SK-N-SH (cell line): ENCODE data around the gene BCR. TPM values are rescaled to one million over a fixed set of nuclear protein-coding genes. Genes with fewer than 3 reads are reported as not detected.

Experiments
- CTCF ChIA-PET: fragments of 300-600, 350-600 bp; formaldehyde crosslinking; extraction: SDS; loops from one replicate; lab custom pipeline; 2021; lab: Yijun Ruan, JAX
- POLR2A ChIA-PET: fragments of 350-600 bp; sonication (Branson Sonifier 250); formaldehyde crosslinking; extraction: SDS; loops from one replicate; lab custom pipeline; 2020; ENCODE audit warnings: antibody characterized with exemption, inconsistent platforms; lab: Yijun Ruan, JAX
- DNase-seq: peaks from one replicate; pipeline ENCODE4 v3.0.0; 2012
- H2AFZ ChIP-seq: fragments of 200-600 bp; sonication (generic); 2 replicates; pipeline ENCODE4 v1.8.1; 2016; ENCODE audit warnings: antibody characterized with exemption, mild to moderate bottlenecking, low read depth
- H3F3A ChIP-seq: fragments of 200-600 bp; sonication (generic); replicated peaks from 2 replicates; pipeline ENCODE3; 2016; ENCODE audit warnings: antibody characterized with exemption, mild to moderate bottlenecking; ENCODE audit not compliant: insufficient read depth
- H3K27ac ChIP-seq, 2 experiments: fragments of 200-500 bp in 1 of 2; fragments of 200-600 bp in 1 of 2; sonication (Bioruptor generic) in 1 of 2; sonication (generic), shearing (Covaris generic) in 1 of 2; 2 replicates each; pipeline versions ENCODE4 v1.5.1 to v1.6.1; 2014 to 2016; ENCODE audit warnings: low read depth in 2 of 2, inconsistent platforms in 1 of 2, low read length in 1 of 2, mild to moderate bottlenecking in 1 of 2, mixed read lengths in 1 of 2
- H3K27me3 ChIP-seq: fragments of 200-600 bp; sonication (generic), shearing (Covaris generic); 2 replicates; pipeline ENCODE4 v1.6.1; 2016; ENCODE audit warnings: mixed run types; ENCODE audit not compliant: insufficient read depth
- H3K36me3 ChIP-seq, 2 experiments: fragments of 200-500 bp in 1 of 2; fragments of 200-600 bp in 1 of 2; sonication (Bioruptor generic) in 1 of 2; sonication (generic) in 1 of 2; replicated peaks in 1 of 2; 2 replicates each; pipeline versions ENCODE3 to v1.5.1; 2014 to 2016; ENCODE audit warnings: low read length in 1 of 2, mild to moderate bottlenecking in 1 of 2; ENCODE audit not compliant: insufficient read depth in 2 of 2, control insufficient read depth in 1 of 2
- H3K4me1 ChIP-seq, 2 experiments: fragments of 200-500 bp in 1 of 2; fragments of 200-600 bp in 1 of 2; sonication (Bioruptor generic) in 1 of 2; sonication (generic), shearing (Covaris generic) in 1 of 2; 2 replicates each; pipeline versions ENCODE4 v1.5.1 to v1.6.1; 2014 to 2016; ENCODE audit warnings: low read depth in 1 of 2, low read length in 1 of 2, mixed run types in 1 of 2; ENCODE audit not compliant: insufficient read depth in 2 of 2, control insufficient read depth in 1 of 2
- H3K4me2 ChIP-seq: fragments of 200-600 bp; sonication (generic), shearing (Covaris generic); 2 replicates; pipeline ENCODE4 v1.6.1; 2017; ENCODE audit warnings: mixed run types
- H3K4me3 ChIP-seq, 2 experiments: fragments of 200-500 bp in 1 of 2; fragments of 200-600 bp in 1 of 2; sonication (Bioruptor generic) in 1 of 2; sonication (generic), shearing (Covaris generic) in 1 of 2; 2 replicates each; pipeline versions ENCODE4 v1.5.1 to v1.8.1; 2014 to 2016; ENCODE audit warnings: low read depth in 2 of 2, inconsistent platforms in 1 of 2, low read length in 1 of 2, mild to moderate bottlenecking in 1 of 2, mixed read lengths in 1 of 2, moderate library complexity in 1 of 2
- H3K79me2 ChIP-seq: fragments of 200-600 bp; sonication (generic); 2 replicates; pipeline ENCODE4 v1.8.1; 2017; ENCODE audit warnings: mild to moderate bottlenecking; ENCODE audit not compliant: insufficient read depth
- H3K9ac ChIP-seq: fragments of 200-600 bp; sonication (generic); 2 replicates; pipeline ENCODE4 v1.6.1; 2017; ENCODE audit warnings: mixed run types
- H3K9me2 ChIP-seq: fragments of 200-600 bp; sonication (generic); 2 replicates; pipeline ENCODE4 v1.6.1; 2017; ENCODE audit warnings: mixed run types
- H3K9me3 ChIP-seq: fragments of 200-600 bp; sonication (generic); 2 replicates; pipeline ENCODE4 v1.6.1; 2017; ENCODE audit warnings: mixed run types, mild to moderate bottlenecking, moderate library complexity
- H4K20me1 ChIP-seq: fragments of 200-600 bp; sonication (generic); 2 replicates; pipeline ENCODE4 v1.6.1; 2017; ENCODE audit warnings: mild to moderate bottlenecking, mixed run types; ENCODE audit not compliant: insufficient read depth
- ELF1 ChIP-seq: IDR thresholded peaks from 2 replicates; pipeline ENCODE4 v1.4.0; 2012
- EP300 ChIP-seq, 2 experiments: IDR thresholded peaks; 2 replicates each; pipeline versions ENCODE4 v1.4.0 to v1.6.1; 2012; ENCODE audit warnings: borderline replicate concordance in 1 of 2, low read depth in 1 of 2, low read length in 1 of 2
- FOSL2 ChIP-seq: IDR thresholded peaks from 2 replicates; pipeline ENCODE4 v1.4.0; 2012; ENCODE audit warnings: low read depth, mild to moderate bottlenecking, moderate library complexity, borderline replicate concordance
- FOXJ3 ChIP-seq: sonication (generic); formaldehyde crosslinking; IDR thresholded peaks from 2 replicates; pipeline ENCODE4 v1.5.1; 2020; ENCODE audit warnings: mild to moderate bottlenecking, missing genetic modification reagents
- GABPA ChIP-seq: IDR thresholded peaks from 2 replicates; pipeline ENCODE4 v1.4.0; 2012; ENCODE audit warnings: low read depth, mild to moderate bottlenecking
- IRF3 ChIP-seq: fragments of 150-350 bp; IDR thresholded peaks from 2 replicates; pipeline ENCODE4 v1.6.1; 2016; ENCODE audit warnings: mild to moderate bottlenecking, low read depth, low read length
- JUND ChIP-seq: IDR thresholded peaks from 2 replicates; pipeline ENCODE4 v1.4.0; 2012
- MXI1 ChIP-seq: IDR thresholded peaks from 2 replicates; pipeline ENCODE4 v1.6.1; 2012; ENCODE audit warnings: mild to moderate bottlenecking, low read depth, low read length, improper control_type of control experiment
- NFIC ChIP-seq: IDR thresholded peaks from 2 replicates; pipeline ENCODE4 v1.4.0; 2012; ENCODE audit warnings: borderline replicate concordance
- RAD21 ChIP-seq: IDR thresholded peaks from 2 replicates; pipeline ENCODE4 v1.6.1; 2012; ENCODE audit warnings: mild to moderate bottlenecking, low read length
- RCOR1 ChIP-seq: fragments of 150-350 bp; IDR thresholded peaks from 2 replicates; pipeline ENCODE4 v1.6.1; 2017; ENCODE audit warnings: antibody characterized with exemption, low read length
- REST ChIP-seq: IDR thresholded peaks from 2 replicates; pipeline ENCODE4 v1.6.1; 2012; ENCODE audit warnings: mild to moderate bottlenecking, low read depth, low read length, moderate library complexity
- SIN3A ChIP-seq: IDR thresholded peaks from 2 replicates; pipeline ENCODE4 v1.6.1; 2012; ENCODE audit warnings: low read depth, mild to moderate bottlenecking, low read length, moderate library complexity, borderline replicate concordance
- SMC3 ChIP-seq: IDR thresholded peaks from 2 replicates; pipeline ENCODE4 v1.6.1; 2012; ENCODE audit warnings: low read depth, low read length, improper control_type of control experiment
- ZBTB33 ChIP-seq: IDR thresholded peaks from 2 replicates; pipeline ENCODE4 v1.4.0; 2012; ENCODE audit warnings: low read depth, borderline replicate concordance
- WGBS: methylation state at CpG from one replicate; pipeline ENCODE4 v1.1.6; 2017; ENCODE audit warnings: low lambda C conversion rate; 5-methylcytosine and 5-hydroxymethylcytosine counted together
- polyA plus RNA-seq, 3 experiments: library from polyadenylated mRNA; depleted of rRNA; stranded (reverse); fragments of >200 nt; gene quantifications; 2 replicates each; pipeline ENCODE4 v1.2.3, GENCODE V29; 2012

Gene BCR
- polyA plus RNA-seq, 1 of the 3 experiments (the other 2 are of a cell fraction), result 50.9 TPM

GRCh38 chr22:23132376-23133091 is 47.8 kb upstream of the BCR start:
- POLR2A ChIA-PET, result interaction anchor here (1.2 kb wide), 1 partner anchor 15 kb away, joined by 3 read pairs; no protein-coding TSS in a partner anchor
- no peaks in the 10 kb centered on the region for H4K20me1 ChIP-seq
- CTCF ChIA-PET, result interaction anchor here (0.9 to 13.2 kb wide), 8 partner anchors 8 to 710 kb away, joined by 3 to 397 read pairs (median 8); partner anchors contain the start of gene RSPH14

GRCh38 chr22:23133922-23134321 is 46.4 kb upstream of the BCR start:
- WGBS, result 87% methylated on average over 9 of the region's 10 CpGs
- Histone ChIP-seq H4K20me1 (no peaks in the 10 kb centered on the region), H3K4me1 (peaks cover 0 to 8% of the 10 kb centered on the region in 2 experiments; a peak in 1 of 4 replicates), H3K9me3 (no peaks in the 10 kb centered on the region), H3K9ac (no peak overlapping the region), H3K4me2 (no peak overlapping the region), H2AFZ (no peak overlapping the region), H3K4me3 (no peak overlapping the region), H3K79me2 (no peaks in the 10 kb centered on the region), H3K27me3 (no peaks in the 10 kb centered on the region), H3K36me3 (no peaks in the 10 kb centered on the region), H3K9me2 (no peaks in the 10 kb centered on the region), H3K27ac (no peak overlapping the region), H3F3A (no peaks in the 10 kb centered on the region)
- ChIA-PET CTCF (interaction anchor here (3.3 to 13.2 kb wide), 2 partner anchors 148 to 177 kb away, joined by 10 to 397 read pairs; no protein-coding TSS in a partner anchor), POLR2A (interaction anchor here (1.2 kb wide), 1 partner anchor 16 kb away, joined by 3 read pairs; no protein-coding TSS in a partner anchor)
- no peak for DNase-seq
- TF ChIP-seq SMC3, result no peak
- no peak for TF ChIP-seq IRF3
- TF ChIP-seq SIN3A, result no peak
- no peak for TF ChIP-seq FOSL2
- TF ChIP-seq RCOR1, result no peak
- TF ChIP-seq ZBTB33, result no peak
- TF ChIP-seq MXI1, result no peak
- no peak for TF ChIP-seq FOXJ3 (CRISPR knock-in tag)
- TF ChIP-seq EP300 (IDR thresholded peaks at IDR 0.05; ENCODE audit: borderline replicate concordance in 1 of 2, low read depth in 1 of 2, low read length in 1 of 2), result no peak
- TF ChIP-seq ELF1, result no peak
- TF ChIP-seq NFIC, result no peak
- TF ChIP-seq GABPA, result no peak
- TF ChIP-seq RAD21, result no peak
- no peak for TF ChIP-seq JUND

More at GRCh38 chr22:23132376-23133091, 47.8 kb upstream of the BCR start:
- Histone ChIP-seq H3K4me1 (peaks cover 0 to 19% of the 10 kb centered on the region in 2 experiments; a peak in 1 of 4 replicates), H3K4me2 (no peak overlapping the region), H3K4me3 (no peak overlapping the region), H3K27ac (no peak overlapping the region), H3K27me3 (no peaks in the 10 kb centered on the region), H3K79me2 (no peaks in the 10 kb centered on the region), H3K9me3 (no peaks in the 10 kb centered on the region), H3K9me2 (no peaks in the 10 kb centered on the region), H3K9ac (no peak overlapping the region), H3K36me3 (no peaks in the 10 kb centered on the region), H2AFZ (no peak overlapping the region), H3F3A (no peaks in the 10 kb centered on the region)
- TF ChIP-seq RAD21 (no peak), REST (no peak), RCOR1 (no peak)
- DNase-seq, result no peak
- WGBS, result 79% methylated on average over 5 of the region's 10 CpGs
